GM21529 (cell line): ENCODE measurements around the gene ARID1A.
"Not testable (repeated sequence)": the region's sequence is repeated elsewhere in the genome, so short reads cannot be mapped to it uniquely, and the experiment has no call there.

Experiments
- ATAC-seq: cut with Tn5 transposase; IDR thresholded peaks from one replicate; pipeline ENCODE4 v1.9.1; 2021; ENCODE audit not compliant: unreplicated experiment

ARID1A gene

GRCh38 chr1:26787381-26787705 lies 91.5 kb downstream of the ARID1A start:
- peak; percentile 36 for ATAC-seq

GRCh38 chr1:26787706-26788514 lies 92.1 kb downstream of the ARID1A start, which contains the start of gene PIGV:
PIGV (plus strand) TSS chr1:26787950; CDS start chr1:26790816, 2,866 bp downstream.
- ATAC-seq, result peak; percentile 59

GRCh38 chr1:26788515-26788785 lies 92.6 kb downstream of the ARID1A start:
- no peak for ATAC-seq

- no peak for ATAC-seq
These were observed 93.2 kb downstream of the ARID1A start for GRCh38 chr1:26788836-26789611.

GRCh38 chr1:26789612-26789865 lies 93.7 kb downstream of the ARID1A start:
- no peak for ATAC-seq

GRCh38 chr1:26789931-26790330 lies 94.1 kb downstream of the ARID1A start:
- no peak for ATAC-seq

- ATAC-seq, result no peak
These were observed 94.7 kb downstream of the ARID1A start for GRCh38 chr1:26790551-26790953.

- ATAC-seq, result no peak
These were observed 95.3 kb downstream of the ARID1A start for GRCh38 chr1:26791148-26791547.

- ATAC-seq, result no peak
These were observed 95.8 kb downstream of the ARID1A start for GRCh38 chr1:26791626-26792025.

- ATAC-seq, result no peak
These were observed 97.1 kb downstream of the ARID1A start for GRCh38 chr1:26792924-26793323.

GRCh38 chr1:26794391-26794790 lies 98.6 kb downstream of the ARID1A start:
- ATAC-seq, result no peak

GRCh38 chr1:26797627-26798026 lies 101.8 kb downstream of the ARID1A start:
- no peak for ATAC-seq

- no peak for ATAC-seq
These were observed 103.8 kb downstream of the ARID1A start for GRCh38 chr1:26799479-26800142.

- ATAC-seq, result not testable (repeated sequence)
These were observed 108.1 kb downstream of the ARID1A start for GRCh38 chr1:26803932-26804331.

GRCh38 chr1:26810105-26810504 lies 114.3 kb downstream of the ARID1A start:
- ATAC-seq, result not testable (repeated sequence)

GRCh38 chr1:26811057-26811456 lies 115.2 kb downstream of the ARID1A start:
- no peak for ATAC-seq

GRCh38 chr1:26811708-26812107 lies 115.9 kb downstream of the ARID1A start:
- no peak for ATAC-seq

- ATAC-seq, result no peak
These were observed 118.6 kb downstream of the ARID1A start for GRCh38 chr1:26814377-26814776.

- no peak for ATAC-seq
These were observed 119.1 kb downstream of the ARID1A start for GRCh38 chr1:26814893-26815292.

GRCh38 chr1:26820784-26821269 lies 125.0 kb downstream of the ARID1A start:
- ATAC-seq, result peak; percentile 94

GRCh38 chr1:26822737-26823395 lies 127.1 kb downstream of the ARID1A start:
- no peak for ATAC-seq

GRCh38 chr1:26824731-26825130 lies 128.9 kb downstream of the ARID1A start:
- ATAC-seq, result no peak
